ENCODE data around the gene SLC30A3.

DNA sequence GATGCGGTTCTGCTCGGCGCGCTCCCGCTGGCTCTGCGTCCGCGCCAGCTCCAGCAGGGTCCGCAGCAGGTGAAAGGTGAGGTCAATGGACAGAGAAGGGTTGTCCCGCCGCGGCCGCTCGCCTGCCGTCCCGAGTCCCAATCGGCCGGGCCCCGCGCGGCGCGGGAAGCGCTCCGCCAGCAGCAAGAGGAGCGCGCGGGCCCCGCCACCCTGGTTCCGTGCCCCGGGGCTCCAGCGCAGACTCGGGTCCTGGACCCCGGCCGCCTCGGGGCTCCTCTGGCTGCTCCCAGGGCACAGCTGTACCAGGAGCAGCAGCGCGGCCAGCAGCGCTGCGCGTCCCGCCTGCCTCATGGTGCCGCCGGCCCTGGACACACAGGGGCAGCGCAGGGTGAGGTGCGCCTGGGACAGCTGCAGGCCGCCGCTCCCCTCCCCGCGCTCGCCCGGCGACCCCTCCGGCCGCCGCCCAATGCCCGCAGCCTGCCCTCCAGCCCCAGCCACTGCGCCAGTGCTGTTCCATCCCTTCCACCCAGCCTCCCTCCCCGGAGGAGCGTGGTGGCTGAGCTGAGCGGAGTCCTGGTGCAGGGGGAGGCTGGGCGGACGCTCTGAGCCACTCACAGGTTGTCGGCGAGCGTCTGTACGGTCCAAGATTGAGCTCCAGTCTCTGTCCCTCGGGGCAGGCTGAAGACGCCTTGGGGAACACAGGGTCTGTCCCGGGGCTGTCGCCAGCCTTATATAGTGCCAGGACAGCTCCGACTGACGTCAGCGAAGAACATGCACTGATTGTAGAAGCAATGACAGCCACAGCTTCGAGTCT, 44.9 kb upstream of the SLC30A3 start:
- TF ChIP-seq, protein P1, sequence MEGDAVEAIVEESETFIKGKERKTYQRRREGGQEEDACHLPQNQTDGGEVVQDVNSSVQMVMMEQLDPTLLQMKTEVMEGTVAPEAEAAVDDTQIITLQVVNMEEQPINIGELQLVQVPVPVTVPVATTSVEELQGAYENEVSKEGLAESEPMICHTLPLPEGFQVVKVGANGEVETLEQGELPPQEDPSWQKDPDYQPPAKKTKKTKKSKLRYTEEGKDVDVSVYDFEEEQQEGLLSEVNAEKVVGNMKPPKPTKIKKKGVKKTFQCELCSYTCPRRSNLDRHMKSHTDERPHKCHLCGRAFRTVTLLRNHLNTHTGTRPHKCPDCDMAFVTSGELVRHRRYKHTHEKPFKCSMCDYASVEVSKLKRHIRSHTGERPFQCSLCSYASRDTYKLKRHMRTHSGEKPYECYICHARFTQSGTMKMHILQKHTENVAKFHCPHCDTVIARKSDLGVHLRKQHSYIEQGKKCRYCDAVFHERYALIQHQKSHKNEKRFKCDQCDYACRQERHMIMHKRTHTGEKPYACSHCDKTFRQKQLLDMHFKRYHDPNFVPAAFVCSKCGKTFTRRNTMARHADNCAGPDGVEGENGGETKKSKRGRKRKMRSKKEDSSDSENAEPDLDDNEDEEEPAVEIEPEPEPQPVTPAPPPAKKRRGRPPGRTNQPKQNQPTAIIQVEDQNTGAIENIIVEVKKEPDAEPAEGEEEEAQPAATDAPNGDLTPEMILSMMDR (IDR thresholded peaks at IDR 0.05; ENCODE audit: poor library complexity, severe bottlenecking): no peak
- TF ChIP-seq EP300 (conservative IDR thresholded peaks at IDR 0.05; ENCODE audit: poor library complexity, severe bottlenecking): no peak
- no peak for TF ChIP-seq EZH2 (IDR thresholded peaks at IDR 0.05; ENCODE audit: borderline replicate concordance, insufficient read depth, low read length, poor library complexity, severe bottlenecking)
- TF ChIP-seq POLR2AphosphoS5 (IDR thresholded peaks at IDR 0.05): no peak
- no peak for TF ChIP-seq SMC3 (conservative IDR thresholded peaks at IDR 0.05; ENCODE audit: poor library complexity)
- no peak for TF ChIP-seq MXI1 (conservative IDR thresholded peaks at IDR 0.05; ENCODE audit: poor library complexity, severe bottlenecking)
- no peak for TF ChIP-seq RAD21 (conservative IDR thresholded peaks at IDR 0.05)
- TF ChIP-seq, protein P2, sequence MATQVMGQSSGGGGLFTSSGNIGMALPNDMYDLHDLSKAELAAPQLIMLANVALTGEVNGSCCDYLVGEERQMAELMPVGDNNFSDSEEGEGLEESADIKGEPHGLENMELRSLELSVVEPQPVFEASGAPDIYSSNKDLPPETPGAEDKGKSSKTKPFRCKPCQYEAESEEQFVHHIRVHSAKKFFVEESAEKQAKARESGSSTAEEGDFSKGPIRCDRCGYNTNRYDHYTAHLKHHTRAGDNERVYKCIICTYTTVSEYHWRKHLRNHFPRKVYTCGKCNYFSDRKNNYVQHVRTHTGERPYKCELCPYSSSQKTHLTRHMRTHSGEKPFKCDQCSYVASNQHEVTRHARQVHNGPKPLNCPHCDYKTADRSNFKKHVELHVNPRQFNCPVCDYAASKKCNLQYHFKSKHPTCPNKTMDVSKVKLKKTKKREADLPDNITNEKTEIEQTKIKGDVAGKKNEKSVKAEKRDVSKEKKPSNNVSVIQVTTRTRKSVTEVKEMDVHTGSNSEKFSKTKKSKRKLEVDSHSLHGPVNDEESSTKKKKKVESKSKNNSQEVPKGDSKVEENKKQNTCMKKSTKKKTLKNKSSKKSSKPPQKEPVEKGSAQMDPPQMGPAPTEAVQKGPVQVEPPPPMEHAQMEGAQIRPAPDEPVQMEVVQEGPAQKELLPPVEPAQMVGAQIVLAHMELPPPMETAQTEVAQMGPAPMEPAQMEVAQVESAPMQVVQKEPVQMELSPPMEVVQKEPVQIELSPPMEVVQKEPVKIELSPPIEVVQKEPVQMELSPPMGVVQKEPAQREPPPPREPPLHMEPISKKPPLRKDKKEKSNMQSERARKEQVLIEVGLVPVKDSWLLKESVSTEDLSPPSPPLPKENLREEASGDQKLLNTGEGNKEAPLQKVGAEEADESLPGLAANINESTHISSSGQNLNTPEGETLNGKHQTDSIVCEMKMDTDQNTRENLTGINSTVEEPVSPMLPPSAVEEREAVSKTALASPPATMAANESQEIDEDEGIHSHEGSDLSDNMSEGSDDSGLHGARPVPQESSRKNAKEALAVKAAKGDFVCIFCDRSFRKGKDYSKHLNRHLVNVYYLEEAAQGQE (IDR thresholded peaks at IDR 0.05; ENCODE audit: borderline replicate concordance): no peak
- TF ChIP-seq TAF1 (IDR thresholded peaks at IDR 0.05; ENCODE audit: low read depth): no peak

Measured in neural cell (in vitro differentiated cells).